ENCODE measurements around the gene MYLK. TPM values are rescaled to one million over a fixed set of nuclear protein-coding genes. Genes with fewer than 3 reads are reported as not detected.
A peak's percentile ranks its signal among the peaks of the same experiment; 100 is the strongest.

Gene MYLK
- polyA plus RNA-seq, 1 donor (not counting 4 experiments of a cell fraction or from before 2014, with no cell fraction given), result 7.8 TPM

- H3K9me1 ChIP-seq (ENCODE audit: control insufficient read depth, extremely low read depth, insufficient read depth, low read length), result no peaks in the 10 kb centered on the region
- DNase-seq (ENCODE audit: low read depth, low spot score), result no peak
- no peak overlapping the region for H3K27ac ChIP-seq (ENCODE audit: control insufficient read depth, insufficient read depth, low read length)
- no peaks in the 10 kb centered on the region for H3K27me3 ChIP-seq (ENCODE audit: control insufficient read depth, extremely low read depth, insufficient read depth, low read length)
- H3K4me1 ChIP-seq (ENCODE audit: control insufficient read depth, extremely low read depth, insufficient read depth, low read length), result peaks cover 49% of the 10 kb centered on the region
- no peaks in the 10 kb centered on the region for H3K9me3 ChIP-seq (ENCODE audit: control insufficient read depth, low read depth, low read length)
- FAIRE-seq, result no peak
- TF ChIP-seq EZH2 (IDR thresholded peaks at IDR 0.05; ENCODE audit: low read length), result no peak
- TF ChIP-seq, protein P1, sequence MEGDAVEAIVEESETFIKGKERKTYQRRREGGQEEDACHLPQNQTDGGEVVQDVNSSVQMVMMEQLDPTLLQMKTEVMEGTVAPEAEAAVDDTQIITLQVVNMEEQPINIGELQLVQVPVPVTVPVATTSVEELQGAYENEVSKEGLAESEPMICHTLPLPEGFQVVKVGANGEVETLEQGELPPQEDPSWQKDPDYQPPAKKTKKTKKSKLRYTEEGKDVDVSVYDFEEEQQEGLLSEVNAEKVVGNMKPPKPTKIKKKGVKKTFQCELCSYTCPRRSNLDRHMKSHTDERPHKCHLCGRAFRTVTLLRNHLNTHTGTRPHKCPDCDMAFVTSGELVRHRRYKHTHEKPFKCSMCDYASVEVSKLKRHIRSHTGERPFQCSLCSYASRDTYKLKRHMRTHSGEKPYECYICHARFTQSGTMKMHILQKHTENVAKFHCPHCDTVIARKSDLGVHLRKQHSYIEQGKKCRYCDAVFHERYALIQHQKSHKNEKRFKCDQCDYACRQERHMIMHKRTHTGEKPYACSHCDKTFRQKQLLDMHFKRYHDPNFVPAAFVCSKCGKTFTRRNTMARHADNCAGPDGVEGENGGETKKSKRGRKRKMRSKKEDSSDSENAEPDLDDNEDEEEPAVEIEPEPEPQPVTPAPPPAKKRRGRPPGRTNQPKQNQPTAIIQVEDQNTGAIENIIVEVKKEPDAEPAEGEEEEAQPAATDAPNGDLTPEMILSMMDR (optimal IDR thresholded peaks at IDR 0.05 in 1 of 3, IDR thresholded peaks at IDR 0.05 in 1 of 3, conservative IDR thresholded peaks at IDR 0.05 in 1 of 3; ENCODE audit: extremely low read depth in 1 of 3, insufficient read depth in 2 of 3, low read length in 3 of 3), result no peak
- no peak overlapping the region for H3K4me2 ChIP-seq (ENCODE audit: control insufficient read depth, extremely low read depth, insufficient read depth, low read depth, low read length)
- H4K20me1 ChIP-seq (ENCODE audit: control insufficient read depth, extremely low read depth, insufficient read depth, low read length), result no peaks in the 10 kb centered on the region
- dilution Hi-C loops (cut with MboI; ENCODE audit: extremely low pct_ligation_motif_present, low sequenced_read_pairs), result no loop called here
- no peaks in the 10 kb centered on the region for H3K36me3 ChIP-seq (ENCODE audit: control insufficient read depth in 2 of 2, extremely low read depth in 1 of 2, insufficient read depth in 2 of 2, low read length in 2 of 2)
- no peaks in the 10 kb centered on the region for H3K79me2 ChIP-seq (ENCODE audit: control insufficient read depth, insufficient read depth, low read length)
- no peak overlapping the region for H3K9ac ChIP-seq (ENCODE audit: control insufficient read depth, extremely low read depth, insufficient read depth, low read length)
- H2AFZ ChIP-seq (ENCODE audit: control insufficient read depth, low read length), result no peak overlapping the region
- no peak overlapping the region for H3K4me3 ChIP-seq (ENCODE audit: control insufficient read depth in 2 of 3, extremely low read depth in 1 of 3, insufficient read depth in 2 of 3, low read depth in 1 of 3, low read length in 3 of 3)
Measured at GRCh38 chr3:123815981-123816380, 68.2 kb downstream of the MYLK start.

DNA sequence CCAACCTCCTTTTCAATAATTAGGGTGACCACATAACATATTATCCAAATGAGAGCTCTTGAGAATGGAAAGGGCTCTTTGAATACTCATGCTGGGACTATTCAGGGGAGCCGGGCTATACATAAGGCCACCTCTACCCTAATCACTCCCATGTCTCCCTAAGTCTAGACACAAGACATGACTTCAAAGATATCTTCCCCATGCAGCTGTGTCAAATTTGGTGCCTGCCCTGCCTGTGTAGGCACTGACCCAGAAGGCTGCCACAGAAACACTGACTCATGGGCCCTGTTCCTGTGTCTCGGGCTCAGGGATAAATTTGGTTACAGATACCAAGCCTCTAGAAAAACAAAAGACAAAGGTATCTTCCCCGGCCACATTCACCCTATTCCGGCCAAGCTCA lies 70.3 kb downstream of the MYLK start:
- no peaks in the 10 kb centered on the region for H3K36me3 ChIP-seq (ENCODE audit: control insufficient read depth in 2 of 2, extremely low read depth in 1 of 2, insufficient read depth in 2 of 2, low read length in 2 of 2)
- DNase-seq (ENCODE audit: low read depth, low spot score) (no peak), FAIRE-seq (peak; percentile 78)
- no peaks in the 10 kb centered on the region for H3K27me3 ChIP-seq (ENCODE audit: control insufficient read depth, extremely low read depth, insufficient read depth, low read length)
- no peak overlapping the region for H3K4me3 ChIP-seq (ENCODE audit: control insufficient read depth in 2 of 3, extremely low read depth in 1 of 3, insufficient read depth in 2 of 3, low read depth in 1 of 3, low read length in 3 of 3)
- H3K79me2 ChIP-seq (ENCODE audit: control insufficient read depth, insufficient read depth, low read length), result no peaks in the 10 kb centered on the region
- H3K4me1 ChIP-seq (ENCODE audit: control insufficient read depth, extremely low read depth, insufficient read depth, low read length), result peaks cover 33% of the 10 kb centered on the region
- no peak overlapping the region for H3K4me2 ChIP-seq (ENCODE audit: control insufficient read depth, extremely low read depth, insufficient read depth, low read depth, low read length)
- H3K27ac ChIP-seq (ENCODE audit: control insufficient read depth, insufficient read depth, low read length), result no peak overlapping the region
- H2AFZ ChIP-seq (ENCODE audit: control insufficient read depth, low read length), result no peak overlapping the region
- no peaks in the 10 kb centered on the region for H4K20me1 ChIP-seq (ENCODE audit: control insufficient read depth, extremely low read depth, insufficient read depth, low read length)
- H3K9me3 ChIP-seq (ENCODE audit: control insufficient read depth, low read depth, low read length), result no peaks in the 10 kb centered on the region
- dilution Hi-C loops (cut with MboI; ENCODE audit: extremely low pct_ligation_motif_present, low sequenced_read_pairs), result no loop called here
- H3K9me1 ChIP-seq (ENCODE audit: control insufficient read depth, extremely low read depth, insufficient read depth, low read length), result no peaks in the 10 kb centered on the region
- no peak overlapping the region for H3K9ac ChIP-seq (ENCODE audit: control insufficient read depth, extremely low read depth, insufficient read depth, low read length)
- TF ChIP-seq, protein P1 (optimal IDR thresholded peaks at IDR 0.05 in 1 of 3, IDR thresholded peaks at IDR 0.05 in 1 of 3, conservative IDR thresholded peaks at IDR 0.05 in 1 of 3; ENCODE audit: extremely low read depth in 1 of 3, insufficient read depth in 2 of 3, low read length in 3 of 3), result no peak
- no peak for TF ChIP-seq EZH2 (IDR thresholded peaks at IDR 0.05; ENCODE audit: low read length)

All from keratinocyte (primary cell).